Urinary bladder (tissue), 4 donors: Measurements from ENCODE around the gene PARD3B. TPM values are rescaled to one million over a fixed set of nuclear protein-coding genes. Genes with fewer than 3 reads are reported as not detected.

Experiments used
- DNase-seq: peaks from one replicate; pipeline ENCODE4 v3.0.0-alpha.2; 2015; ENCODE audit errors: extremely low spot score
- H3K27ac ChIP-seq: one replicate; pipeline ENCODE4 v1.5.1; 2013; ENCODE audit warnings: low read depth, mild to moderate bottlenecking, moderate library complexity
- H3K36me3 ChIP-seq: one replicate; pipeline ENCODE4 v1.6.1; 2013; ENCODE audit warnings: mild to moderate bottlenecking, moderate library complexity; ENCODE audit not compliant: insufficient read depth
- H3K4me1 ChIP-seq: one replicate; pipeline ENCODE4 v1.6.1; 2013; ENCODE audit warnings: mild to moderate bottlenecking, moderate library complexity; ENCODE audit not compliant: insufficient read depth
- H3K4me3 ChIP-seq: one replicate; pipeline ENCODE4 v1.5.1; 2013; ENCODE audit warnings: low read depth, low read length
- WGBS: extraction: QIAGEN DNeasy Blood & Tissue Kit; methylation state at CpG from one replicate; pipeline ENCODE4 v1.1.7; 2013; 5-methylcytosine and 5-hydroxymethylcytosine counted together
- polyA plus RNA-seq: library from polyadenylated mRNA; stranded (reverse); fragments of 200-250 nt; gene quantifications from one replicate; pipeline ENCODE4 v1.2.3, GENCODE V29; 2013
- total RNA-seq: library from RNA; depleted of rRNA; stranded (reverse); fragments of >200 nt; gene quantifications from one replicate; pipeline ENCODE4 v1.2.3, GENCODE V29; 2014
- donor health status: healthy with polysubstance abuse.
- donor health status: healthy.

The PARD3B gene
- total and polyA plus RNA-seq, 2 donors: 9.1 to 42.9 TPM

DNA sequence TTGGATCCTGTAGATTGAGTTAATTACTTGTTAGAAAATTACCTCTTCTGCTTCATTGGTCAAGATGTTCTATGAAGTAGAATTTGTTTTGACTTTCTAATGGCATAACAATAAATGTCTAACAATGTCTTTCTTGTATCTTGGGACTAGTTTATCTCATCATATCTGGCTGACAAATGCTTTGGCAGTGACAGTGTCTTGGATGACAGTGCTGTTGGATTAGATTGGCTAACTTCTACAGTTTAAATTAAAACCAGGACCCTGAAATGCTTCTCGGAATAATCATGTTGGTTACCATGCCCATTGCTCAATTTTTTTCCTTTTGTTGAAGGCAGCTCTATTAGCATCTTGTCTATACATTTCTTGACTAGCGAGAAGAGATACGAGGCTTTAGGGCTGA lies 176.9 kb downstream of the PARD3B start:
- 93% methylated on average over 3 of the region's 3 CpGs for WGBS
- DNase-seq: no peak
- Histone ChIP-seq H3K4me3 (no peak overlapping the region), H3K4me1 (no peaks in the 10 kb centered on the region), H3K36me3 (no peaks in the 10 kb centered on the region), H3K27ac (no peak overlapping the region)

DNA sequence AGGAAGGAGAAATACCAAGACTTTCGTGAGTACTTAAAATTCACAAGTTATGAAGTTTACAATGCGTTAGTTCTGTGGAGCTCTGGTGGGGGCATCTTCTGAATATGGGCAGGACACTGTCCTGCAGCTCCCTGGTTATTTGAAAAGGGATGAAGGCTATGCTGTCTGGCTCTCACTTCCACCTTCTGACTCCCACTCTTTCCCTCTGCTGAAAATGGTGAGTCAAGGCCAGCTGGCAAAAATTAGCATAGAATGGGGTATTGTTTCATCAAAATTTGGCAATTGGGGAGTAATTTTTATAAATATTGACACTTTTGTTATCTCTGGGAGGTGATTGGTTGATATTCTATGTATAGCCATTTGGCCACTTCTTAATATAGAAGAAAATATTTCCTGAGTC lies 177.4 kb downstream of the PARD3B start:
- no peaks in the 10 kb centered on the region for H3K36me3 ChIP-seq
- no peak for DNase-seq
- H3K4me1 ChIP-seq: no peaks in the 10 kb centered on the region
- WGBS: 97% methylated on average over 2 of the region's 2 CpGs
- H3K27ac ChIP-seq: no peak overlapping the region
- no peak overlapping the region for H3K4me3 ChIP-seq

DNA sequence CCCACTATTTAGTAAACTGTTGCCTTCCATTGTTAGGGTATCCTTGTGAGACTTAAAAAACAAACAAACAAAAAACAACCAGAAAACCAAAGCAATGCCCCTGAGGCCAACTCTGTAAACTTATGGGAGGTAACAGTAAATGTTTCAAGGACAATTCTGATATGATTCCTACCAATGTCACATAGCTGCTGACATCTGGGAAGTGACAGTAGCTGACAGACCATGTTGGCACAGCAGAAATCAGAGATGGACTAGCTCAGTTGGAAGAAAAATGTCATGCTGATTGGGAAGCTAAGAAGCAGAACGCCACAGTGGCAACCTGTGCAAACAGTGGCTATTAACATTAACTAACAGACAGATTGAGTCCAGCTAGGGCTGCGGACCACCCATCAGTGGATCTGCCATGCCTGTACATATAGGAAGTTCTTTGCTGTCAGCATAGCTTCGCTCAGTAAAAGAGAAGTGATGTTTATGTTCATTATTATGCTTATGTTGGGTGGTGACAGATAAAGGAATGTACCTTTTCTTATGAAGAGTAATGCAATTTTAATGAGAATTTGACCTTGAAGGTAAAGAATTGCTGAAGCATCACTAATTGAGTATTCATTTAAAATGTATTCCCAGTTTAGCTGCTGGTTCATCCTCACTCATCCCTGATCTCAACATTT lies 180.6 kb downstream of the PARD3B start:
- Histone ChIP-seq H3K36me3 (no peaks in the 10 kb centered on the region), H3K4me3 (no peak overlapping the region), H3K27ac (no peak overlapping the region), H3K4me1 (no peaks in the 10 kb centered on the region)
- DNase-seq: no peak
- WGBS: 96% methylated on average over 3 of the region's 3 CpGs

DNA sequence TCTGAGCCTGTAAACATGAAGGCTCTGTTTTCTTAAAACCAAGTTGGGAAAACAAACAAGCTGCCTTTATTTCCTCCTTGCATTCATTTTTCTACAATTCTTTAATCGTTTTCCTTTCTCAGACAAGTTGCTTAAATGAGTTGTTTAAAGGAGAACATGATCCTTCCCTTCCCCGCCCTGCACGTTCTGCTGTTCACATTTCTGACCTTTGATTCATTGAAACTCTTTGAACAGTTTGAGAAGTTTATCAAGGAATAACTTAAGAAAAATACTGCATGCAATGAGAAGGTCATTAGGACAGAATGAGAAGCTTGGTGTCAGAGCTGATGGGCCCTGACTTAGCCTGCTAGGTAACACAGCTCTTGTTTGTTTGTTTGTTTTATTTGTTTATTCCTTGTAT lies 181.6 kb downstream of the PARD3B start:
- no peaks in the 10 kb centered on the region for H3K36me3 ChIP-seq
- no peak overlapping the region for H3K4me3 ChIP-seq
- no peak for DNase-seq
- no peak overlapping the region for H3K27ac ChIP-seq
- no peaks in the 10 kb centered on the region for H3K4me1 ChIP-seq
- WGBS: 88% methylated on average over 3 of the region's 3 CpGs

DNA sequence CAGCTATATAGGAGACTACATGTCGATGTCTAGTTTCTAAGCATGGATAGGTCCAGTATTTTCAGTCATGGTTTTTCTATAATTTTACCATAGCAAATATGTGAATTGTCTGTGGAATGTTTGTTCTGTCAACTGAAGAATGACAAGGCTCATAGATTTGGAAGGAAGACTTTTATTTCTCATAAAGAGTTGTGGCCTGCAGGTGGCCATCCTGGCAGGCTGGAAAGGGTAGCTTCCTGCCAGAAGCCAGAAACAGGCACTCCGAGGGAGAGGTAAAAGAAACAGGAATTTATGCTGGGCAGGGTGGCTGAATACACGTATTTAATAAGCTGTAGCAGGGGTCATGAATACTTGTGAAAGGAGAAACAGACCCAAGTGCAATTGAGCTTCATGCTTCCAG lies 182.1 kb downstream of the PARD3B start:
- no peak overlapping the region for H3K27ac ChIP-seq
- no peaks in the 10 kb centered on the region for H3K4me1 ChIP-seq
- DNase-seq: no peak
- H3K36me3 ChIP-seq: no peaks in the 10 kb centered on the region
- WGBS: 92% methylated on average over 3 of the region's 3 CpGs
- no peak overlapping the region for H3K4me3 ChIP-seq

DNA sequence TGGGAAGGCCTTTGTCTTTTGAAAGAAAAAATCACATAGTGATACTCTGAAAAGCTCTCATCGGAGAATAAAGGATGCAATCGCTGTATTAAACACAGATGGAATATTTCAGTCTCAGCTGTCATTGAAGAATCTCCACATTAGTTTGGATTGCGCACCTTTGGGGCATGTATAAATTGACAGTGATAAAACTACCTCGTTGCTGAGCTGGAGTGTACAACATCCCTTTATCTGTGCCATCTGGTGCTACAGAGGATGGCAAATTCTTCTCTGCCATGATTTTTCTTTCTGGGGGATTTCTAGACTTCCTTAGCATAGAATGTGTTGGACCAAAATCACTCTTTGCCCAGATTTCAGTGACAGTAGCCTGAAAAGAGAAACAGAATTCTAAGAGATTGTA lies 185.3 kb downstream of the PARD3B start:
- Histone ChIP-seq H3K4me1 (no peaks in the 10 kb centered on the region), H3K27ac (no peak overlapping the region), H3K36me3 (no peaks in the 10 kb centered on the region), H3K4me3 (no peak overlapping the region)
- DNase-seq: no peak
- WGBS: 62% methylated on average over 4 of the region's 4 CpGs

DNA sequence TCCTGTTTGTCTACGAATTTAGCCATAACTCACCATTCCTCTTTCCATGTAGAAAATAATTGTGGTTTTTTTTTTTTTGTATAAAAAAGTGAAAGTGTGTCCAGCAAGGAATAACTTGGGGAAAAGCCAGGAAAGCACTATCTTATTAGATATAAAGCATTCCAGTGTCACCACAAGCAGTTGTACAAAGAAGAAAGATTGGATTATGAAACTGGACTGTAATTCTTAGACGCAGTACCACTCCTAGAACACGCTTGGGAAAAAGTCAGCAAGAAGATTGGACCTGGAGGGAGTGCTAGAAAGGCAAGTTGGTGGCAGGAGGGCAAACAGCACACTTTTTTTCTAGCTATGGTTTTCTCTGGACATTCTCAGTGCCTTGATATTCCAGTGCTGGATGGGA lies 186.7 kb downstream of the PARD3B start:
- WGBS: 51% methylated on average over 3 of the region's 3 CpGs
- Histone ChIP-seq H3K27ac (no peak overlapping the region), H3K36me3 (no peaks in the 10 kb centered on the region), H3K4me3 (no peak overlapping the region), H3K4me1 (no peaks in the 10 kb centered on the region)
- no peak for DNase-seq

DNA sequence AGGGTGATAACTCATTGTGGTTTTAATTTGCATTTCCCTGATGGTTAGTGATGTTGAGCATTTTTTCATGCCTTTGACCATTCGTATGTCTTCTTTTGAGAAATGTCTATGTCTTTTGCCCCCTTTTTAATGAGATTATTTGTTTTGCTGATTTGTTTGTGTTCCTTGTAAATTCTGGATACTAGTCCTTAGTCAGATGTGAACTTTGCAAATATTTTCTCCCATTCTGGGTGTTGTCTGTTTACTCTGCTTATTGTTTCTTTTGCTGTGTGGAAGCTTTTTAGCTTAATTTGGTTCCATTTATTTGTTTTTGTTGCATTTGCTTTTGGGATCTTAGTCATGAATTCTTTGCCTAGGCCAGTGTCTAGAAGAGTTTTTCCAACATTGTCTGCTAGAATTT lies 192.0 kb downstream of the PARD3B start:
- no peaks in the 10 kb centered on the region for H3K36me3 ChIP-seq
- no peak overlapping the region for H3K4me3 ChIP-seq
- WGBS: 98% methylated on average over 1 of the region's 1 CpG
- DNase-seq: no peak
- no peaks in the 10 kb centered on the region for H3K4me1 ChIP-seq
- H3K27ac ChIP-seq: no peak overlapping the region

DNA sequence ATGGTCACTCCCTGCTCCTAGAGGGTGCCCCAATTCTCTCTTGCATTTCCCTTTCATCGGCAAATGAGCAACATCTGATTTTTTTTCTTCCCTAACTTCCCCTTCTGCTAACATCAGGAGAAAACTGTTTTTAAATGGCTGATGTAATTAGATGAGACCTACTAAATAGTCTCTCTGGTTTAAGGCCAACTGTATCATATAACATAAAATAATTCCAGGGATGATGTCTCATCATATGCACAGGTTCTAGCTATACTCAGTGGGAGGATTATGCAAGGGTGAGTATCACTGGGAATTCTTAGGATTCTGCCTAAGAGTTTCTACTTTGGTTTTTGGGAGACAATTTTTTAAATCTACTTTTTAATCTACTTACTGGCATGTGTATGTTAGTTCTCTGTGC lies 193.4 kb downstream of the PARD3B start:
- no peak for DNase-seq
- WGBS: 83% methylated on average over 1 of the region's 1 CpG
- Histone ChIP-seq H3K4me3 (no peak overlapping the region), H3K36me3 (no peaks in the 10 kb centered on the region), H3K4me1 (no peaks in the 10 kb centered on the region), H3K27ac (no peak overlapping the region)

DNA sequence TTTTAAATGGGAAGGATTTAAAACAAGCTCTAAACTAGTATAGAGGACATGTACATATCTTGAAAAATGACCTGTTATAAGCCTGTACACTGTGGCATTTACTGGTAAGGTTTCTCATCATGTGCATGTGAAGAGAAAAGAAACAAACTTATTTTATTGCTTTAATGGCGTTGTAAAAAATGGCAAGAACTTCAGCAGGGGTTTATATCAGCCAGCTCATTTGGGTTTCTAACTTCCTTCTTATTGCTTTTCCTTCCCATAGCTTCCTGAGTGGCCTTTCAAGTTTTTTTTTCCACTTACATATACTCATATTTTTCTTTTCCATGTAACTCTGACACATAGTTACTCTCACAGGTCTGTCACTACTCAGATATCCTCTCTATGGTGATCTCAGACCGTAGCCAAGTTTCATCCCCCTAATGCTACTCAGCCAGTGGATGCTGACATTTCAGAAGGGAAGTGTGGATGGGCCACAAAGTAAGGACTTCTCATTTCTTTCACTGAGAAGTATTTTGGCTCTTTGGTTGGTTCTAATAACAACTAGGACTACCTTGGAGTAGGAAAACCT lies 198.2 kb downstream of the PARD3B start:
- Histone ChIP-seq H3K36me3 (no peaks in the 10 kb centered on the region), H3K27ac (no peak overlapping the region), H3K4me1 (no peaks in the 10 kb centered on the region), H3K4me3 (no peak overlapping the region)
- no peak for DNase-seq
- 69% methylated on average over 2 of the region's 2 CpGs for WGBS

DNA sequence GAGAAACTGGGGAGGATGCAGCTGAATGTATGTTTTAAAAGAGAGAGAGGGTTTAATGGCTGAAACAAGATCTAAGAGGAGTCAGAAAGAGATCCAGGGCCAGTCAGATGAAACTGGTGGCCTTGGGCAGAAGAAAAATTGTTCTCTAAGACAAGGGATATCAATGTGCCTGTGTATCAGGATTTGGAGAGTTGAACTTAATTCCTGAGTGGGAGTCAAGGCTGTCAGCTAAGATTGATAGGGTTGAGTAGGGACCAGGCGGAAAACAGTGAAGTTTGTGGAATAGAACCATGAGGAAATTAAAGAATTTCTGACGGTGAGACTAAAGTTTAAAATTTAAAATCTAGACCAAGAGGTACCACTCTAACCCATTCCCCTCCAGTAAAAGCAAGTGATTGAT lies 199.2 kb downstream of the PARD3B start:
- H3K27ac ChIP-seq: no peak overlapping the region
- H3K36me3 ChIP-seq: no peaks in the 10 kb centered on the region
- no peaks in the 10 kb centered on the region for H3K4me1 ChIP-seq
- H3K4me3 ChIP-seq: no peak overlapping the region
- DNase-seq: no peak
- 92% methylated on average over 2 of the region's 2 CpGs for WGBS

DNA sequence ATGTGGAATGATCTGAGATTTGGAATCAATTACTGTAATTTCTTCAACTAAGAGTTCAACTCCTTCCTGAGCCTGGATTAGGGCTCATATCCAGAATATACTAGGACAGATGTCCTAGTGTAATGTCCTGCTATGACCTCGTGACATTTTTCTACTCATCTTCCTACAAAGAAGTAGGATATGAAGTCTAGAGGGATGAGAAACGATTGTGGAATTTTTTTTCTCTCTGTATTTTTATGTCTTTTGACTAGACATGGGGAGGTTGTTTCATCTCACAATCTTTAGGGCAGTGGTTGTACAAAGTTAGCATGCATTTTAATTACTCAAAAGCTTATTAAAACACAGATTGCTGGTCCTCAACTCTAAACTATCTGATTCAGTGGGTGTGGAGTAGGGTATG lies 203.0 kb downstream of the PARD3B start:
- DNase-seq: no peak
- H3K4me3 ChIP-seq: no peak overlapping the region
- no peaks in the 10 kb centered on the region for H3K4me1 ChIP-seq
- WGBS: 89% methylated on average over 2 of the region's 2 CpGs
- H3K27ac ChIP-seq: no peak overlapping the region
- H3K36me3 ChIP-seq: no peaks in the 10 kb centered on the region

DNA sequence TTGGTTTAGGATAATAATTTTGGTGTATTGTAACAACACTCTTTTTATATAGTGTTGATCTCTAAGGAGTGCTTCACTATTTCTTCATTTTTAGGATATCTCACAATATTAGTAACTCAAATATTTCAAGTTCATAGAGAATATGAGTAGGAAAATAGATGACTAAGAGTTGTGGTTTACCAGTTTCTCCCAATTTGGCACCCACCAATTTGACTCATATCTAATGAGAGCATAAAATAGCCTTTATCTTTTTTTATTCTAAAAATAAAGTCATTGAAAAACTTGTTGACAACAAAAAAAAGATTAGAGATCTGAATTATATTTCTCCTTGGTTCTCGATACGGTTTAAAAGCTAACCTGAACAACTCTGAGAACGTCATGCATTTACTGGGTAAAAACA lies 204.0 kb downstream of the PARD3B start:
- no peak for DNase-seq
- Histone ChIP-seq H3K36me3 (no peaks in the 10 kb centered on the region), H3K4me1 (no peaks in the 10 kb centered on the region), H3K4me3 (no peak overlapping the region), H3K27ac (no peak overlapping the region)
- WGBS: 95% methylated on average over 3 of the region's 3 CpGs

DNA sequence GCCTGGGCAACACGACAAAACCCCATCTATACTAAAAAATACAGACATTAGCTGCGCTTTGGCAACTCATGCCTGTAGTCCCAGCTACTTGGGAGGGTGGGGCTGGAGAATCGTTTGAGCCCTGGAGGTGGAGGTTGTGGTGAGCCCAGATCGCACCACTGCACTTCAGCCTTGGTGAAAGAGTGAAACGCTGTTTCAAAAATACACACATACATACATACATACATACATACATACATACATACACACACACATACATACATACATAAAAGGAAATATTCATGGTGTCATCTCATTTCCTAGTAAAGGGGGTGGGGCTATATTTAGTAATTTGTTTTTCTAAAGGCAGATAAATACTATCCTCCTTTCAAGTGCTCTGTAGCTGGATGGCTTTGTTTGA lies 205.1 kb downstream of the PARD3B start:
- no peak for DNase-seq
- 93% methylated on average over 5 of the region's 5 CpGs for WGBS
- H3K27ac ChIP-seq: no peak overlapping the region
- no peak overlapping the region for H3K4me3 ChIP-seq
- no peaks in the 10 kb centered on the region for H3K4me1 ChIP-seq
- no peaks in the 10 kb centered on the region for H3K36me3 ChIP-seq

DNA sequence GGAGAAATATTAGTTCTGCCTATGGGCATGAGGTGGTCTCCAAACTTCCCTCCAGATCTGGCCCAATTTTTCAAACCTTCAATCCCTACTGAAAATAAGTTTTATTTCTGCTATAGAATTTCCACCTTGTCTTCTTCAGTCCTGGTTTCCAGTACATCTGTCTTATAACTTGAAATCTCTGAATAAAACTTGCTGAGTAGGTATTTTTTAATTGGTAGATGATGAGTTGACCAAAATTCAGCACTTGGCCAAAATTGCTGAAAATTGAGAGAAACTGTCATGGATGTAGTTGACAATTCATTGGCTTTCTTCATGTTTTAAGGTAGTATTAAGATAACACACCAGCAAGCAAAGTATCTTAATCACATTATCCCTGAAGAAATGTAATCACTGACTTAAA lies 206.2 kb downstream of the PARD3B start:
- Histone ChIP-seq H3K36me3 (no peaks in the 10 kb centered on the region), H3K27ac (no peak overlapping the region), H3K4me3 (no peak overlapping the region), H3K4me1 (no peaks in the 10 kb centered on the region)
- DNase-seq: no peak
